T-cell (primary cell): ENCODE results near the gene ADGRL3. TPM values are rescaled to one million over a fixed set of nuclear protein-coding genes. Genes with fewer than 3 reads are reported as not detected.

Source experiments
- ATAC-seq, 4 experiments: fragments of 200-7000 bp in 3 of 4; fragments of 150-1000 bp in 1 of 4; cut with Tn5 transposase; replicated peaks in 1 of 4; 1 replicate in 3 of 4; 2 replicates in 1 of 4; pipeline ENCODE4 v1.10.0; 2021; ENCODE audit warnings: moderate library complexity in 3 of 4, mild to moderate bottlenecking in 2 of 4, moderate number of reproducible peaks in 1 of 4
- CTCF ChIA-PET, 2 donors: fragments of 300-600 bp; sonication (Branson Sonifier 250); formaldehyde crosslinking; loops; one replicate each; lab custom pipeline; 2022; ENCODE audit warnings: antibody characterized with exemption in 2 of 2; lab: Charles Lee
- POLR2A ChIA-PET, 2 donors: fragments of 300-600 bp; sonication (Branson Sonifier 250); formaldehyde crosslinking; loops; one replicate each; lab custom pipeline; 2022; ENCODE audit warnings: antibody characterized with exemption in 2 of 2; lab: Charles Lee
- DNase-seq, 35 experiments: peaks; one replicate each; pipeline versions ENCODE4 v3.0.0 to v3.0.0-alpha.2; 2013 to 2023
- H3K27ac ChIP-seq: one replicate; pipeline ENCODE4 v1.5.1; 2013; ENCODE audit warnings: low read length
- H3K27me3 ChIP-seq, 2 experiments: replicated peaks in 1 of 2; 1 replicate in 1 of 2; 2 replicates in 1 of 2; pipeline versions ENCODE4 v1.6.1 to v1.7.0; 2013; ENCODE audit warnings: low read length in 1 of 2, mixed read lengths in 1 of 2; ENCODE audit not compliant: control insufficient read depth in 2 of 2, insufficient read depth in 2 of 2; ENCODE audit errors: extremely low read depth in 1 of 2
- H3K36me3 ChIP-seq, 2 donors: 1 replicate in 1 of 2; 2 replicates in 1 of 2; pipeline versions ENCODE4 v1.6.1 to v1.7.0; 2013; ENCODE audit warnings: low read length in 1 of 2; ENCODE audit not compliant: control insufficient read depth in 2 of 2, insufficient read depth in 1 of 2; ENCODE audit errors: extremely low read depth in 1 of 2
- H3K4me1 ChIP-seq, 2 experiments: 1 replicate in 1 of 2; 2 replicates in 1 of 2; pipeline versions ENCODE4 v1.6.1 to v1.7.0; 2013; ENCODE audit warnings: low read length in 2 of 2, mixed read lengths in 1 of 2; ENCODE audit not compliant: insufficient read depth in 2 of 2, control insufficient read depth in 1 of 2; ENCODE audit errors: extremely low read depth in 1 of 2
- H3K4me3 ChIP-seq, 2 donors: 1 replicate in 1 of 2; 2 replicates in 1 of 2; pipeline versions ENCODE4 v1.5.1 to v1.7.0; 2013; ENCODE audit warnings: mild to moderate bottlenecking in 2 of 2, low read length in 1 of 2, moderate library complexity in 1 of 2; ENCODE audit not compliant: control insufficient read depth in 1 of 2; ENCODE audit errors: extremely low read depth in 1 of 2
- H3K9me3 ChIP-seq: 2 replicates; pipeline ENCODE4 v1.7.0; 2013
- H3K27ac Mint-ChIP-seq, 2 donors: one replicate each; pipeline ENCODE4 v1.8.0; 2020 to 2021; ENCODE audit warnings: mild to moderate bottlenecking in 2 of 2, mixed read lengths in 2 of 2
- H3K27me3 Mint-ChIP-seq, 2 donors: one replicate each; pipeline ENCODE4 v1.8.0; 2021 to 2022; ENCODE audit warnings: mixed read lengths in 2 of 2
- H3K36me3 Mint-ChIP-seq: one replicate; pipeline ENCODE4 v1.8.0; 2021; ENCODE audit warnings: mixed read lengths
- H3K4me1 Mint-ChIP-seq, 3 donors: one replicate each; pipeline ENCODE4 v1.8.0; 2020 to 2022; ENCODE audit warnings: mixed read lengths in 3 of 3, mild to moderate bottlenecking in 1 of 3
- H3K4me3 Mint-ChIP-seq, 3 donors: one replicate each; pipeline ENCODE4 v1.8.0; 2020 to 2022; ENCODE audit warnings: mild to moderate bottlenecking in 3 of 3, mixed read lengths in 3 of 3, moderate library complexity in 3 of 3
- H3K9me3 Mint-ChIP-seq, 3 donors: one replicate each; pipeline ENCODE4 v1.8.0; 2020 to 2022; ENCODE audit warnings: mixed read lengths in 3 of 3
- WGBS: methylation state at CpG from one replicate; pipeline ENCODE4 v1.1.5; 2013; ENCODE audit warnings: missing lambda C conversion rate; ENCODE audit not compliant: insufficient coverage; 5-methylcytosine and 5-hydroxymethylcytosine counted together
- total RNA-seq, 35 experiments: library from RNA in 6 of 35; stranded (reverse) in 6 of 35; fragments of 120-200 nt in 1 of 35; gene quantifications; one replicate each; pipeline versions ENCODE4 v1.2.1 to v1.2.4 and lab custom pipeline; 2013 to 2026

ADGRL3 gene
- total RNA-seq, 5 donors from 2014 or later (not counting 1 experiment from before 2014, with no cell fraction given): 0.09 TPM; not detected in 4

DNA sequence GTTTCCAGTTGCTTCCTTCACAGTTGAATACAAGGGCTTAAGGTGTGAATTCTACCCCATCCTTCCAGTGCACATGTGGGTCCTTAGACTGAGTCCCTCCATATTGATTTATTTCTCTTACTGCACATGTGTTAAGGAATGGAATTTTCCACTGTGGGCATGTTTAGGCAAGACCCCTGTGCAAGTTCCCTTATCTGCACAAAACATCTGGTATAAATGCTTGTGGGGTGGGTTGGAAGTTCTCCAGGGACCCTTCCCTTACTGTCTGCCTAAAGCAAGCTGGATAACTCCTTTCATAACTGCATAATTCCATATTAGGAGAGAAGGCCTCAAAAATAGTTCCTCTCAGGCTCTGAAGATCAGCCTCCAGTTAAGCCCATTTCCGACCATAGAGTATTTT, 570.9 kb downstream of the ADGRL3 start:
- no peak overlapping the region for H3K27ac ChIP-seq
- no CpG with 5 or more reads among the region's 1 CpG for WGBS
- no peaks in the 10 kb centered on the region for H3K27me3 ChIP-seq
- H3K9me3 ChIP-seq: no peaks in the 10 kb centered on the region
- ChIA-PET POLR2A (no interaction called here), CTCF (no interaction called here)
- H3K27ac Mint-ChIP-seq: no peak overlapping the region
- no peaks in the 10 kb centered on the region for H3K4me1 Mint-ChIP-seq
- no peaks in the 10 kb centered on the region for H3K36me3 Mint-ChIP-seq
- no peaks in the 10 kb centered on the region for H3K27me3 Mint-ChIP-seq
- no peaks in the 10 kb centered on the region for H3K4me1 ChIP-seq
- DNase-seq (no peak), ATAC-seq (no peak)
- no peak overlapping the region for H3K4me3 ChIP-seq
- H3K9me3 Mint-ChIP-seq: peaks cover 8 to 13% (median 12%) of the 10 kb centered on the region in 3 donors
- no peaks in the 10 kb centered on the region for H3K36me3 ChIP-seq
- no peak overlapping the region for H3K4me3 Mint-ChIP-seq

DNA sequence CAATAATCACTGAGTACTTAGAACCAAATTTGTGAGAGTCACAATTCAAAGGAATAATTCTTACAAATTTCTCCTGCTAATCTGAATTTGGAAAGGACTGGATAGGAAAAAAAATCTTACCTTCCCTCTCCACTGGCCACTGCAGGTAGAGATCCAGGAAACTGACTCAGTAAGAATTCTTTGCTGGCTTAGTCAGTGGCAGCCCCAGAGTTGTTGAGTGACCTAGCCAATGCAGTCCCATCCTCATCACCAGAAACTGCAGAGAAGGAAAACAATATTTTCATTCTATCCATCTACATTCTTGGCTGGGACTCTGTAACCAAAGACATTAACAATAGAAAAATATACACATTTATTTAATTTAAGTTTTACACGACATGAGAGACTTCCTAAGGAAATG, 572.0 kb downstream of the ADGRL3 start:
- Histone ChIP-seq H3K9me3 (no peaks in the 10 kb centered on the region), H3K27ac (no peak overlapping the region), H3K27me3 (no peaks in the 10 kb centered on the region), H3K4me3 (no peak overlapping the region), H3K36me3 (no peaks in the 10 kb centered on the region), H3K4me1 (no peaks in the 10 kb centered on the region)
- POLR2A ChIA-PET: no interaction called here
- no peak overlapping the region for H3K4me3 Mint-ChIP-seq
- H3K9me3 Mint-ChIP-seq: peaks cover 7 to 12% (median 10%) of the 10 kb centered on the region in 3 donors
- no peaks in the 10 kb centered on the region for H3K36me3 Mint-ChIP-seq
- no peaks in the 10 kb centered on the region for H3K4me1 Mint-ChIP-seq
- H3K27me3 Mint-ChIP-seq: no peaks in the 10 kb centered on the region
- no CpG with 5 or more reads among the region's 1 CpG for WGBS
- ATAC-seq (no peak), DNase-seq (no peak)
- CTCF ChIA-PET: no interaction called here
- H3K27ac Mint-ChIP-seq: no peak overlapping the region

DNA sequence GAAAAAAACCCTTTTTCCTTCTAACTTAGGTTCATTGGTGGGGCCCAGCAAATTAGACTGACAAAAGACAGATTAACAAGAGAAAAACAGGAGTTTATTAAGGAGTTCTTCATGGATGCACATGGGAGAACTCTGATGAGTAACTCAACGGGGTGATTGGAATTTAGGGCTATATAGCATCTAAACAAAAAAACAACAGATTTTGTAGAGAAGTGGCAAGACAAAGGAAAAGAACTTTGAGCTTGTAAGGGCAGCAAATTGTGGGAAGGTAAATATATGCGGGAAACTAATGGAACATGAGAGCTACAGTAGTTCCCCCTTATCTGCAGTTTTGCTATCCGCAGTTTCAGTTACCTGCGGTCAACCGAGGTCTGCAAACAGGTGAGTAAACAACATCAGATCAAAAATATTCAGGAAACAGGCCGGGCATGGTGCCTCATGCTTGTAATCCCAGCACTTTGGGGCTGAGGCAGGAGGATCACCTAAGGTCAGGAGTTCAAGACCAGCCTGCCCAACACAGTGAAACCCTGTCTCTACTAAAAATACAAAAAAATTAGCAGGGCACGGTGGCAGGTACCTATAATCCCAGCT, 573.6 kb downstream of the ADGRL3 start:
- Histone ChIP-seq H3K27ac (no peak overlapping the region), H3K36me3 (no peaks in the 10 kb centered on the region), H3K9me3 (no peaks in the 10 kb centered on the region), H3K4me3 (no peak overlapping the region), H3K27me3 (no peaks in the 10 kb centered on the region), H3K4me1 (no peaks in the 10 kb centered on the region)
- Mint-ChIP-seq H3K27me3 (no peaks in the 10 kb centered on the region), H3K27ac (no peak overlapping the region), H3K9me3 (peaks cover 5 to 9% (median 7%) of the 10 kb centered on the region in 3 donors), H3K36me3 (no peaks in the 10 kb centered on the region), H3K4me3 (no peak overlapping the region), H3K4me1 (no peaks in the 10 kb centered on the region)
- DNase-seq (no peak), ATAC-seq (no peak)
- CTCF ChIA-PET: no interaction called here
- POLR2A ChIA-PET: no interaction called here
- WGBS: 79% methylated on average over 4 of the region's 7 CpGs

DNA sequence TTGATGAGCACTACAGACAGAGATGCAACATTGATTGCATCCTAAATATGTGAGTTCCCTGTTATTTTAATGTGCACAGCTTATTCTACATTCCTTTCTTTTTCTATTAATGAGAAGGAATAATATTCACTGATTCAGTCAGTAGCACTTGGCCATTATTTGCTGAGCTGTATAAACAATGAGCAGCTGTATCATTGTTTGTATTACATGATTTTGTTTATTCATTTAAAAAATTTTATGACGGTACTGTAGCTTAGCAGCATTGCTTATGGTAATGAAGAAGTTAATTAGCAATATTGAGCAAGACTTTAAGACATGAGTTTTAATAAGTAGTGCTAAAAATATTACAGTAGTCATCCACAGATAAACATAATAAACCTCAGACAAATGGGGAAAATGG, 582.0 kb downstream of the ADGRL3 start:
- Histone ChIP-seq H3K36me3 (no peaks in the 10 kb centered on the region), H3K27ac (no peak overlapping the region), H3K9me3 (no peaks in the 10 kb centered on the region), H3K4me1 (no peaks in the 10 kb centered on the region), H3K4me3 (no peak overlapping the region), H3K27me3 (no peaks in the 10 kb centered on the region)
- POLR2A ChIA-PET: no interaction called here
- CTCF ChIA-PET: no interaction called here
- ATAC-seq (no peak), DNase-seq (no peak)
- H3K36me3 Mint-ChIP-seq: no peaks in the 10 kb centered on the region
- no peak overlapping the region for H3K4me3 Mint-ChIP-seq
- no peaks in the 10 kb centered on the region for H3K4me1 Mint-ChIP-seq
- no peaks in the 10 kb centered on the region for H3K27me3 Mint-ChIP-seq
- peaks cover 10 to 13% (median 12%) of the 10 kb centered on the region in 3 donors for H3K9me3 Mint-ChIP-seq
- WGBS: no CpG with 5 or more reads among the region's 1 CpG
- H3K27ac Mint-ChIP-seq: no peak overlapping the region

DNA sequence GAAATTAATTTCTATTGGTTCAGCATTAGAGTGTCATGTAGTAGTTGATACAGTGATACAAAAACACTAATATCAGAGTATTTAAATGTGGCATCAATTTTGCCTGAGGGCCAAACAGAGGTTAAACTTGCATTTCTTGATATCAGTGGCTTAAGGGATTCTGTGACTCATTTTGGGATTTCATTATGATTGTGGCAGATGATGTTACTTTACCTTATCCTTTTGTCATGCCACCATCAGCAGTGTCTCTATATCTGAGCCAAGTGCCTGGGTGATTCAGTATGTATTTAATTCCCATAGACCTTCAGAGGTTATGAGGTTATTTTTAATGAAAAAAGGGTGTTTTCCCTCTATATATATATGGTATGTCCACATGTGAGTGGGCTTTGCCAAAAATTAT, 582.9 kb downstream of the ADGRL3 start:
- no peak for ATAC-seq
- POLR2A ChIA-PET: no interaction called here
- H3K9me3 ChIP-seq: no peaks in the 10 kb centered on the region

DNA sequence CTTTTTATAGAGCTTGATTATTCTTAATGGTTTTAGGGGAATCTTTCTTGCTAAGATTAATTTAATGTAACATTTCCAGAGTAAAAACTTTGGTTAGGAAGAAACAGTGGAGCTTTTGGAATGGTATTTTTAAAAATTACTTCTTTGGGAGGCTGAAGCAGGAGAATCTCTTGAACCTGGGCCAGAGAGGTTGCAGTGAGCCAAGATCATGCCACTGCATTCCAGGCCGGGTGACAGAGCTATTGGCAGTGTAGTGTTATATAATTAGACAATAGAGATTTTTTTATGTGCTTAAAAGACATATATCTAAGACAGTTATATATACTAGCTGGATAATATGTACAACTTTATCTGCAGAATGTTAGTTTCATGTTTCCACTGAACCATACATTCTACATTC, 585.6 kb downstream of the ADGRL3 start:
- Histone ChIP-seq H3K27me3 (no peaks in the 10 kb centered on the region), H3K27ac (no peak overlapping the region), H3K36me3 (no peaks in the 10 kb centered on the region), H3K4me1 (no peaks in the 10 kb centered on the region), H3K4me3 (no peak overlapping the region), H3K9me3 (no peaks in the 10 kb centered on the region)
- no peak for DNase-seq
- no peak for ATAC-seq
- Mint-ChIP-seq H3K36me3 (no peaks in the 10 kb centered on the region), H3K9me3 (peaks cover 7 to 15% (median 9%) of the 10 kb centered on the region in 3 donors), H3K4me1 (no peaks in the 10 kb centered on the region), H3K27ac (no peak overlapping the region), H3K27me3 (no peaks in the 10 kb centered on the region), H3K4me3 (no peak overlapping the region)
- no CpG with 5 or more reads among the region's 1 CpG for WGBS
- ChIA-PET POLR2A (no interaction called here), CTCF (no interaction called here)

More for the DNA sequence above, 582.9 kb downstream of the ADGRL3 start:
- Histone ChIP-seq H3K4me3 (no peak overlapping the region), H3K4me1 (no peaks in the 10 kb centered on the region), H3K27me3 (no peaks in the 10 kb centered on the region), H3K27ac (no peak overlapping the region), H3K36me3 (no peaks in the 10 kb centered on the region)
- Mint-ChIP-seq H3K9me3 (peaks cover 12 to 13% (median 13%) of the 10 kb centered on the region in 3 donors), H3K27me3 (no peaks in the 10 kb centered on the region), H3K4me1 (no peaks in the 10 kb centered on the region), H3K36me3 (no peaks in the 10 kb centered on the region), H3K27ac (no peak overlapping the region), H3K4me3 (no peak overlapping the region)
- CTCF ChIA-PET: no interaction called here
- no peak for DNase-seq

DNA sequence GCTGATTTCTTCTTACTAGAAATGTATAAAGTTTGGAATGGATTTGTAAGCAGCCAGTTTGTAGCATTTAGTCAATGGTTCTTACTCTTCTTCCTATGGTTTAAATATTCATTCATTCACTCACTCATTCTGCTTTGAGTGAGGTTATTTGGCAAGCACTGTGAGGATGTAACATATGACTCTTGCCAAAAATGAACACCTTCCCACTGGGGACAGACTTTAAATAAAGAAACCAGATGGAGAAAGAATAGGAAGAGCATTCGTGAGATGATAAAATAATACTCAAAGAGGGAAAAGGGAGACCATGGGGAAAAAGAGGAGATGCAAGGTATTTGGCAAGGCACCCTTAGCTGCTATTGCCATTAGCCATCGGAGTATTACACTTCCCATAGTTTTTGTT, 586.1 kb downstream of the ADGRL3 start:
- Histone ChIP-seq H3K36me3 (no peaks in the 10 kb centered on the region), H3K27me3 (no peaks in the 10 kb centered on the region), H3K4me1 (no peaks in the 10 kb centered on the region), H3K4me3 (no peak overlapping the region), H3K9me3 (no peaks in the 10 kb centered on the region), H3K27ac (no peak overlapping the region)
- Mint-ChIP-seq H3K4me3 (no peak overlapping the region), H3K27ac (no peak overlapping the region), H3K27me3 (no peaks in the 10 kb centered on the region), H3K9me3 (peaks cover 9 to 15% (median 9%) of the 10 kb centered on the region in 3 donors), H3K36me3 (no peaks in the 10 kb centered on the region), H3K4me1 (no peaks in the 10 kb centered on the region)
- no CpG with 5 or more reads among the region's 2 CpGs for WGBS
- CTCF ChIA-PET: no interaction called here
- ATAC-seq (no peak), DNase-seq (no peak)
- POLR2A ChIA-PET: no interaction called here
